Measurements from ENCODE around the gene STYXL2. TPM values are rescaled to one million over a fixed set of nuclear protein-coding genes. Genes with fewer than 3 reads are reported as not detected.

STYXL2 gene
- total and polyA plus RNA-seq, 8 donors: 0.02 to 0.37 (median 0.12) TPM; not detected in 5

DNA sequence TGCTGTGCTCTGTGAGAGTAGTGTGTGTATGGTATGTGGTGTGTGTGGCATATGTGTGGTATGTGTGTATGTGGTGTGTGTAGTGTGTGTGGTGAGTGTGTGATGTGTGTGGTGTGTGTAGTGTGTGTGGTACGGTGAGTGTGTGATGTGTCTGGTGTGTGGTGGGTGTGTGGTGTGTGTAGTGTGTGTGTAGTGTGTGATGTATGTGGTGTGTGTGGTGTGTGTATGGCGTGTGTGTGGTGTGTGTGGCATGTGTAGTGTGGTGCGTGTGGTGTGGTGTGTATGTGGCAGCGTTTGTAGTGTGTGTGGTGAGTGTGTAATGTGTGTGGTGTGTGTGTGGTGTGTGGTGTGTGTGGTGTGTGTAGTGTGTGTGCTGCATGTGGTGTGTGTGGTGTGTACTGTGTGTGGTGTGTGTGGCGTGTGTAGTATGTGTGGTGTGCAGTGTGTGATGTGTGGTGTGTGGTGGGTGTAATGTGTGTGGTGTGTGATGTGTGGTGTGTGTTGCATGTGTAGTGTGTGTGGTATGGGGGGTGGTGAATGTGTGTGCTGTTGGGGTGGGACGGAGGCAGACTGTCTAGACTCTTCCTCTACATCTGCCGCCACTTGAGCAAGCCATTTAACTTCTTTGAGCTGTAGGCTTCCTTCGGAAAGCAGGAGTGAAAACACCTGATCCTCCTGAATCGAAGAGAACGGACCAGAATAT is 37.2 kb upstream of the STYXL2 start:
- no peaks in the 10 kb centered on the region for H3K27me3 ChIP-seq
- ATAC-seq (peak in 1 of 4 donors; percentile 7), DNase-seq (no peak), FAIRE-seq (no peak)
- no peaks in the 10 kb centered on the region for H3K4me1 ChIP-seq
- 43 to 45% methylated on average over 10 of the region's 10 CpGs for WGBS, 2 donors
- H3K9me3 ChIP-seq: no peaks in the 10 kb centered on the region
- TF ChIP-seq, protein P1, sequence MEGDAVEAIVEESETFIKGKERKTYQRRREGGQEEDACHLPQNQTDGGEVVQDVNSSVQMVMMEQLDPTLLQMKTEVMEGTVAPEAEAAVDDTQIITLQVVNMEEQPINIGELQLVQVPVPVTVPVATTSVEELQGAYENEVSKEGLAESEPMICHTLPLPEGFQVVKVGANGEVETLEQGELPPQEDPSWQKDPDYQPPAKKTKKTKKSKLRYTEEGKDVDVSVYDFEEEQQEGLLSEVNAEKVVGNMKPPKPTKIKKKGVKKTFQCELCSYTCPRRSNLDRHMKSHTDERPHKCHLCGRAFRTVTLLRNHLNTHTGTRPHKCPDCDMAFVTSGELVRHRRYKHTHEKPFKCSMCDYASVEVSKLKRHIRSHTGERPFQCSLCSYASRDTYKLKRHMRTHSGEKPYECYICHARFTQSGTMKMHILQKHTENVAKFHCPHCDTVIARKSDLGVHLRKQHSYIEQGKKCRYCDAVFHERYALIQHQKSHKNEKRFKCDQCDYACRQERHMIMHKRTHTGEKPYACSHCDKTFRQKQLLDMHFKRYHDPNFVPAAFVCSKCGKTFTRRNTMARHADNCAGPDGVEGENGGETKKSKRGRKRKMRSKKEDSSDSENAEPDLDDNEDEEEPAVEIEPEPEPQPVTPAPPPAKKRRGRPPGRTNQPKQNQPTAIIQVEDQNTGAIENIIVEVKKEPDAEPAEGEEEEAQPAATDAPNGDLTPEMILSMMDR (IDR thresholded peaks at IDR 0.05): no peak
- intact Hi-C loops (cut with DNase I): loop anchor here in 1 of 3 donors (5.0 kb wide), 1 partner anchor 149 kb away; no protein-coding TSS in a partner anchor
- no peak overlapping the region for H3K4me3 ChIP-seq
- no peaks in the 10 kb centered on the region for H3K36me3 ChIP-seq
- H3K27ac ChIP-seq: no peak overlapping the region

DNA sequence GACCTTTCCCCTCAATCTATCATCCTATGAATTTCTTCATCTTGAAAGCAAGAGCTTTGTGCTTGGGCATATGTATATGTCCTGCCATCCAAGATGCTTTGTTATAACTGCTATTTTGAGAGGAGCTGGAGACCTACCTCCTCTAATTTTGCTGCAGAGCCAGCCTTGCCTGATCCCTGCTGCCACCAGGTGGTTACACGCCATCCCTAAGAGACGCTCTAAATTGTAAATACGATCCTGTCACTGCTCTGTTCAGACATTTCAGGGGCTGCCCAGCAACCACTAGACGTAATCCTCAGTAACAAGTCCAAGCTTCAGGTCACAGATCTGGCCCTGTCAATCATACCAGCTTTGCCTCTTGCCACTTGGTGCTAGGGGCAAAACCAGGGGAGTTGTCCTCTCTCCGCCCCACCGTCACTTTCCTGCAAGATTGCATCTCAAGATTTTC is 36.6 kb upstream of the STYXL2 start:
- no peaks in the 10 kb centered on the region for H3K4me1 ChIP-seq
- FAIRE-seq (no peak), DNase-seq (peak in 1 of 6 donors; percentile 25), ATAC-seq (peak in 3 of 4 donors; percentile 75 to 85 (median 83))
- no peak overlapping the region for H3K4me3 ChIP-seq
- H3K36me3 ChIP-seq: no peaks in the 10 kb centered on the region
- no peak overlapping the region for H3K27ac ChIP-seq
- TF ChIP-seq, protein P1 (IDR thresholded peaks at IDR 0.05): peak in 3 of 4 donors; percentile 8 to 16 (median 10)
- WGBS, 2 donors: 35% methylated on average over 6 of the region's 6 CpGs
- H3K9me3 ChIP-seq: no peaks in the 10 kb centered on the region
- intact Hi-C loops (cut with DNase I): loop anchor here in 1 of 3 donors (5.0 kb wide), 1 partner anchor 150 kb away; no protein-coding TSS in a partner anchor
- no peaks in the 10 kb centered on the region for H3K27me3 ChIP-seq

DNA sequence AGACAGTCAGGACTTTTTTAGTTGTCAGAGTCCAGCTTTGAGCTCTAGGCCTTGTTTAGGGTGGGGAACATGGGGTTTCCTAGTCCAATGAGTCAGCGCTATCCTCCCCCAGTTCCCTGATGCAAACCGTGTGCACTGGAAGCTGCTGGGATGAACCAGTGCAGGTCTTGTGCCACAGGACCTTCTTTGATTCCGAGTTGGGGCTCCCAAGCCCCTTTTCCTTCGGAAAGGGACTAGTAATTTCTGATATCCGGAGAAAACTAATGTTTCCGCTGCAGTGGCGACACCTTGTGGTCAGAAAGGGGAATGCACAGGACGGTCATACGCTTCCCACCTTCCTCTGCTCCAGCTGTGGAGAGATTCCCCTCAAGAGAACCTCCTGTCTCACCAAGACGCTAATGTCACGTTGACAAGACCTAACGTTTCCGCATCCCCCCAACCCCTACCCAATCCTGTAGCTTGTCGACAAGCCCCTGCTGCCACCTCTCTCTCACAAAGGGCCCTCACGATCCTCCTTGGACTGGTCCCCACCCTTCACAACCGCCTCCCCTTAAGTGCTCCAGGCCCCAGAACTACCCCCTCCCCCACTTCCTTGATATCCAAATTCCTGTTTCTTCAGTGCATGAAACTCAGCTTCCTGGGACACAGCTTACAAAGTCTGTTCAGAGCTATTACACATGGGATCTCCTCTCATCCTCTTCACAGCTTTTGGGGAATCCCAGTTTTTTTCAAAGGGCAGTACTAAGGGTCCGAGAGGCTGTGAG is 34.6 kb upstream of the STYXL2 start:
- TF ChIP-seq, protein P1 (IDR thresholded peaks at IDR 0.05): peak; percentile 89 to 97 (median 95)
- peak; percentile 35 to 93 (median 77) for DNase-seq
- 13 to 14% methylated on average over 17 of the region's 17 CpGs for WGBS, 2 donors
- Histone ChIP-seq H3K36me3 (no peaks in the 10 kb centered on the region), H3K9me3 (no peaks in the 10 kb centered on the region), H3K27me3 (no peaks in the 10 kb centered on the region), H3K4me1 (no peaks in the 10 kb centered on the region), H3K27ac (no peak overlapping the region), H3K4me3 (no peak overlapping the region)
- no peak for FAIRE-seq
- ATAC-seq: peak; percentile 57 to 90 (median 78)
- intact Hi-C loops (cut with DNase I): loop anchor here in 1 of 3 donors (5.0 kb wide), 1 partner anchor 152 kb away; no protein-coding TSS in a partner anchor

DNA sequence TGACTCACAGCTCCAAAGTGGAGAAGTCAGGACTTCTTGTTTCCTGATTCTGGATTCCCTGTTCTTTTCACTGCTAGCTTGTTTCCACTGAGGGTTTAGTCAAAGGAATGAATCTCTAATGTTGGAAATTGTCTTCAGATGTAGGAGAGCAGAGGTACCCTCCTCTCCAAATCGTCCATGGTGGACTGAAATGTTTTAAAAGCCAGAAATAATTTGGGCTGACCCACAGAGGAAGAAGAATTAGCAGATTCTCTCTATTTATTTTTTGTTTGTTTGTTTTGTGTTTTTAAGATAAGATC is 34.1 kb upstream of the STYXL2 start:
- Histone ChIP-seq H3K9me3 (no peaks in the 10 kb centered on the region), H3K4me3 (no peak overlapping the region), H3K4me1 (no peaks in the 10 kb centered on the region), H3K27me3 (no peaks in the 10 kb centered on the region), H3K36me3 (no peaks in the 10 kb centered on the region), H3K27ac (no peak overlapping the region)
- FAIRE-seq (no peak), ATAC-seq (no peak), DNase-seq (no peak)
- WGBS, 2 donors: 8 to 9% methylated on average over 1 of the region's 1 CpG
- TF ChIP-seq, protein P1 (IDR thresholded peaks at IDR 0.05): no peak
- intact Hi-C loops (cut with DNase I): loop anchor here (5.0 to 10.0 kb wide), 3 partner anchors 152 to 475 kb away; no protein-coding TSS in a partner anchor
